Measurements from ENCODE around the gene HEBP2. TPM values are rescaled to one million over a fixed set of nuclear protein-coding genes. Genes with fewer than 3 reads are reported as not detected.
A peak's percentile ranks its signal among the peaks of the same experiment; 100 is the strongest.

Gene HEBP2
- total RNA-seq, 1 donor from 2014 or later = 53.0 TPM

- H3K9me3 Mint-ChIP-seq (ENCODE audit: unreplicated experiment) = peaks cover 3% of the 10 kb centered on the region
- H3K36me3 Mint-ChIP-seq (ENCODE audit: unreplicated experiment) = peaks cover 4% of the 10 kb centered on the region
- no peaks in the 10 kb centered on the region for H3K27me3 Mint-ChIP-seq (ENCODE audit: unreplicated experiment)
- H3K4me1 Mint-ChIP-seq (ENCODE audit: low read depth, unreplicated experiment) = peaks cover 6% of the 10 kb centered on the region
- TF ChIP-seq CTCF (IDR thresholded peaks at IDR 0.05; ENCODE audit: partially characterized antibody, unreplicated experiment) = no peak
- peak; percentile 23 for DNase-seq
- no peak overlapping the region for H3K4me3 Mint-ChIP-seq (ENCODE audit: unreplicated experiment)
- H3K27ac Mint-ChIP-seq (ENCODE audit: unreplicated experiment) = no peak overlapping the region
Measured at GRCh38 chr6:138468320-138469015, 64.4 kb downstream of the HEBP2 start.

Small RNAs within 50 kb of the gene (microRNA-seq; reads per million reads assigned to microRNA genes)
- gene MIR3145 (ENCODE audit: unreplicated experiment) = 9.5 reads per million, percentile 47 among the genes with 10 or more reads in this experiment

Other genes starting within 250 kb of the HEBP2 start
- gene ARFGEF3, start 242.3 kb upstream of the HEBP2 start, total RNA-seq (ENCODE audit: unreplicated experiment) = 15.3 TPM
- not detected for gene PBOV1, start 185.7 kb upstream of the HEBP2 start, total RNA-seq (ENCODE audit: unreplicated experiment)
- gene SMIM28, start 26.3 kb upstream of the HEBP2 start, total RNA-seq (ENCODE audit: unreplicated experiment) = not detected
- gene NHSL1, start 95.3 kb downstream of the HEBP2 start, total RNA-seq (ENCODE audit: unreplicated experiment) = 57.8 TPM